ENCODE data around the gene SMIM24.
A peak's percentile ranks its signal among the peaks of the same experiment; 100 is the strongest.

The SMIM24 gene

GRCh38 chr19:3501780-3502179 is 21.5 kb upstream of the SMIM24 start:
- H3K36me3 ChIP-seq (ENCODE audit: control insufficient read depth in 1 of 2, insufficient read depth in 2 of 2, low read length in 2 of 2): peaks cover under 1 to 6% of the 10 kb centered on the region in 2 experiments
- no peaks in the 10 kb centered on the region for H3K27me3 ChIP-seq (ENCODE audit: insufficient read depth, low read length)
- no peak overlapping the region for H3K23ac ChIP-seq (ENCODE audit: low read length)
- no CpG with 5 or more reads among the region's 3 CpGs for WGBS (ENCODE audit: extremely low coverage, insufficient coverage, insufficient read length)
- H3K4me2 ChIP-seq (ENCODE audit: low read length): no peak overlapping the region
- H3K79me2 ChIP-seq (ENCODE audit: control insufficient read depth, insufficient read depth, low read length, poor library complexity): peaks cover 19% of the 10 kb centered on the region
- no peak overlapping the region for H2BK12ac ChIP-seq (ENCODE audit: low read length)
- no peak for DNase-seq
- H4K12ac ChIP-seq (ENCODE audit: low read depth, low read length): no peak overlapping the region
- no peak overlapping the region for H3K4me3 ChIP-seq (ENCODE audit: low read depth, low read length)
- peaks cover 0 to 6% of the 10 kb centered on the region in 2 experiments for H3K4me1 ChIP-seq (ENCODE audit: control insufficient read depth in 1 of 2, insufficient read depth in 2 of 2, low read length in 2 of 2)
- no peak overlapping the region for H2BK120ac ChIP-seq (ENCODE audit: insufficient read depth, low read length, poor library complexity)
- no peak overlapping the region for H3K14ac ChIP-seq (ENCODE audit: low read length)
- no peak overlapping the region for H2AK5ac ChIP-seq (ENCODE audit: low read length)
- H4K8ac ChIP-seq (ENCODE audit: low read depth, low read length): no peak overlapping the region
- no peak overlapping the region for H3K4ac ChIP-seq (ENCODE audit: low read depth, low read length)
- H3K18ac ChIP-seq (ENCODE audit: low read length): no peak overlapping the region
- no peak overlapping the region for H3K9ac ChIP-seq (ENCODE audit: low read length)
- H2AFZ ChIP-seq (ENCODE audit: insufficient read depth, low read length, poor library complexity): no peak overlapping the region
- H3K27ac ChIP-seq (ENCODE audit: low read depth, low read length): no peak overlapping the region
- no peak overlapping the region for H2BK5ac ChIP-seq (ENCODE audit: low read depth, low read length, poor library complexity)
- no peak overlapping the region for H4K91ac ChIP-seq (ENCODE audit: low read depth, low read length)
- H3K9me3 ChIP-seq (ENCODE audit: insufficient read depth, low read depth, low read length): no peaks in the 10 kb centered on the region
- peaks cover 20% of the 10 kb centered on the region for H3K79me1 ChIP-seq (ENCODE audit: low read length)

GRCh38 chr19:3500429-3501101 is 20.2 kb upstream of the SMIM24 start, which contains the start of gene DOHH:
TSS of gene DOHH (minus strand) at chr19:3500674. CDS start at chr19:3496814, 3,860 bp downstream.
- DNase-seq: peak; percentile 98 to 99
- peak within 1 kb of the TSS; percentile 95 for H4K8ac ChIP-seq (ENCODE audit: low read depth, low read length)
- peak within 1 kb of the TSS; percentile 99 for H3K14ac ChIP-seq (ENCODE audit: low read length)
- no peaks in the 10 kb centered on the region for H3K27me3 ChIP-seq (ENCODE audit: insufficient read depth, low read length)
- H3K4me2 ChIP-seq (ENCODE audit: low read length): peak within 1 kb of the TSS; percentile 84
- peak within 1 kb of the TSS; percentile 89 for H4K12ac ChIP-seq (ENCODE audit: low read depth, low read length)
- no CpG with 5 or more reads among the region's 52 CpGs for WGBS (ENCODE audit: extremely low coverage, insufficient coverage, insufficient read length)
- H3K4me3 ChIP-seq (ENCODE audit: low read depth, low read length): peak within 1 kb of the TSS; percentile 89
- H2BK120ac ChIP-seq (ENCODE audit: insufficient read depth, low read length, poor library complexity): peak within 1 kb of the TSS; percentile 99
- peak within 1 kb of the TSS; percentile 99 for H3K9ac ChIP-seq (ENCODE audit: low read length)
- H3K9me3 ChIP-seq (ENCODE audit: insufficient read depth, low read depth, low read length): no peaks in the 10 kb centered on the region
- peaks cover 0 to 6% of the 10 kb centered on the region in 2 experiments for H3K4me1 ChIP-seq (ENCODE audit: control insufficient read depth in 1 of 2, insufficient read depth in 2 of 2, low read length in 2 of 2)
- H2BK12ac ChIP-seq (ENCODE audit: low read length): peak within 1 kb of the TSS; percentile 92
- peak within 1 kb of the TSS; percentile 97 for H3K18ac ChIP-seq (ENCODE audit: low read length)
- peak within 1 kb of the TSS; percentile 95 for H3K4ac ChIP-seq (ENCODE audit: low read depth, low read length)
- H3K36me3 ChIP-seq (ENCODE audit: control insufficient read depth in 1 of 2, insufficient read depth in 2 of 2, low read length in 2 of 2): peaks cover 10 to 17% of the 10 kb centered on the region in 2 experiments
- peak within 1 kb of the TSS; percentile 33 for H2AK5ac ChIP-seq (ENCODE audit: low read length)
- H2AFZ ChIP-seq (ENCODE audit: insufficient read depth, low read length, poor library complexity): peak within 1 kb of the TSS; percentile 98
- peaks cover 10% of the 10 kb centered on the region for H3K79me2 ChIP-seq (ENCODE audit: control insufficient read depth, insufficient read depth, low read length, poor library complexity)
- H4K91ac ChIP-seq (ENCODE audit: low read depth, low read length): peak within 1 kb of the TSS; percentile 99
- peaks cover 12% of the 10 kb centered on the region for H3K79me1 ChIP-seq (ENCODE audit: low read length)
- peak within 1 kb of the TSS; percentile 94 for H3K27ac ChIP-seq (ENCODE audit: low read depth, low read length)
- H3K23ac ChIP-seq (ENCODE audit: low read length): no peak within 1 kb of the TSS
- H2BK5ac ChIP-seq (ENCODE audit: low read depth, low read length, poor library complexity): peak within 1 kb of the TSS; percentile 99

GRCh38 chr19:3499738-3500428 is 19.6 kb upstream of the SMIM24 start:
- Histone ChIP-seq H2BK120ac (ENCODE audit: insufficient read depth, low read length, poor library complexity) (peak overlapping the region; percentile 99), H2BK5ac (ENCODE audit: low read depth, low read length, poor library complexity) (peak overlapping the region; percentile 99), H4K8ac (ENCODE audit: low read depth, low read length) (peak overlapping the region; percentile 95), H3K79me2 (ENCODE audit: control insufficient read depth, insufficient read depth, low read length, poor library complexity) (peaks cover 9% of the 10 kb centered on the region), H3K36me3 (ENCODE audit: control insufficient read depth in 1 of 2, insufficient read depth in 2 of 2, low read length in 2 of 2) (peaks cover 14 to 20% of the 10 kb centered on the region in 2 experiments), H3K4me3 (ENCODE audit: low read depth, low read length) (peak overlapping the region; percentile 89), H3K23ac (ENCODE audit: low read length) (no peak overlapping the region), H3K14ac (ENCODE audit: low read length) (peak overlapping the region; percentile 99), H3K9ac (ENCODE audit: low read length) (peak overlapping the region; percentile 81), H3K18ac (ENCODE audit: low read length) (peak overlapping the region; percentile 97), H3K4me2 (ENCODE audit: low read length) (peak overlapping the region; percentile 84), H2AK5ac (ENCODE audit: low read length) (peak overlapping the region; percentile 33), H3K27ac (ENCODE audit: low read depth, low read length) (no peak overlapping the region), H3K4ac (ENCODE audit: low read depth, low read length) (peak overlapping the region; percentile 83), H2BK12ac (ENCODE audit: low read length) (no peak overlapping the region), H3K27me3 (ENCODE audit: insufficient read depth, low read length) (no peaks in the 10 kb centered on the region), H4K91ac (ENCODE audit: low read depth, low read length) (peak overlapping the region; percentile 99), H3K4me1 (ENCODE audit: control insufficient read depth in 1 of 2, insufficient read depth in 2 of 2, low read length in 2 of 2) (peaks cover 0 to 6% of the 10 kb centered on the region in 2 experiments), H3K9me3 (ENCODE audit: insufficient read depth, low read depth, low read length) (no peaks in the 10 kb centered on the region), H3K79me1 (ENCODE audit: low read length) (peaks cover 9% of the 10 kb centered on the region), H2AFZ (ENCODE audit: insufficient read depth, low read length, poor library complexity) (peak overlapping the region; percentile 98), H4K12ac (ENCODE audit: low read depth, low read length) (peak overlapping the region; percentile 89)
- DNase-seq: no peak
- WGBS (ENCODE audit: extremely low coverage, insufficient coverage, insufficient read length): no CpG with 5 or more reads among the region's 18 CpGs

- Histone ChIP-seq H4K12ac (ENCODE audit: low read depth, low read length) (no peak overlapping the region), H4K91ac (ENCODE audit: low read depth, low read length) (no peak overlapping the region), H2AK5ac (ENCODE audit: low read length) (no peak overlapping the region), H3K14ac (ENCODE audit: low read length) (no peak overlapping the region), H3K36me3 (ENCODE audit: control insufficient read depth in 1 of 2, insufficient read depth in 2 of 2, low read length in 2 of 2) (peaks cover 27 to 35% of the 10 kb centered on the region in 2 experiments), H2BK120ac (ENCODE audit: insufficient read depth, low read length, poor library complexity) (no peak overlapping the region), H3K4me2 (ENCODE audit: low read length) (no peak overlapping the region), H3K27me3 (ENCODE audit: insufficient read depth, low read length) (no peaks in the 10 kb centered on the region), H3K79me1 (ENCODE audit: low read length) (peaks cover 9% of the 10 kb centered on the region), H2BK12ac (ENCODE audit: low read length) (no peak overlapping the region), H3K27ac (ENCODE audit: low read depth, low read length) (no peak overlapping the region), H4K8ac (ENCODE audit: low read depth, low read length) (no peak overlapping the region), H2BK5ac (ENCODE audit: low read depth, low read length, poor library complexity) (no peak overlapping the region), H3K4me3 (ENCODE audit: low read depth, low read length) (no peak overlapping the region), H3K4ac (ENCODE audit: low read depth, low read length) (no peak overlapping the region), H3K18ac (ENCODE audit: low read length) (peak overlapping the region; percentile 17), H3K4me1 (ENCODE audit: control insufficient read depth in 1 of 2, insufficient read depth in 2 of 2, low read length in 2 of 2) (peaks cover 0 to 6% of the 10 kb centered on the region in 2 experiments), H3K9me3 (ENCODE audit: insufficient read depth, low read depth, low read length) (no peaks in the 10 kb centered on the region), H3K9ac (ENCODE audit: low read length) (no peak overlapping the region), H3K23ac (ENCODE audit: low read length) (no peak overlapping the region), H3K79me2 (ENCODE audit: control insufficient read depth, insufficient read depth, low read length, poor library complexity) (peaks cover 9% of the 10 kb centered on the region), H2AFZ (ENCODE audit: insufficient read depth, low read length, poor library complexity) (no peak overlapping the region)
- DNase-seq: no peak
- WGBS (ENCODE audit: extremely low coverage, insufficient coverage, insufficient read length): no CpG with 5 or more reads among the region's 5 CpGs
These were observed 17.6 kb upstream of the SMIM24 start for GRCh38 chr19:3497757-3498520.
